ENCODE results near the gene MAEA. TPM values are rescaled to one million over a fixed set of nuclear protein-coding genes. Genes with fewer than 3 reads are reported as not detected.
"Not testable (repeated sequence)": the region's sequence is repeated elsewhere in the genome, so short reads cannot be mapped to it uniquely, and the experiment has no call there.

Gene MAEA
- total and polyA plus RNA-seq, 8 donors = 28.6 to 74.7 (median 32.7) TPM

- intact Hi-C loops (cut with DNase I) = no loop called here
These were observed 1.4 kb downstream of the MAEA start for GRCh38 chr4:1291091-1291490.

GRCh38 chr4:1291996-1292702 is 2.5 kb downstream of the MAEA start:
- intact Hi-C loops (cut with DNase I) = no loop called here
- Histone ChIP-seq H3K9me3 (no peaks in the 10 kb centered on the region), H3K27me3 (no peaks in the 10 kb centered on the region), H3K4me1 (peaks cover 17 to 40% (median 28%) of the 10 kb centered on the region in 3 donors), H3K4me3 (no peak overlapping the region), H3K36me3 (peaks cover 0 to 2% (median 0%) of the 10 kb centered on the region in 3 donors), H3K27ac (no peak overlapping the region)
- ATAC-seq = no peak
- no peak for DNase-seq
- WGBS, 2 donors = 39 to 46% methylated on average over 11 of the region's 11 CpGs
- TF ChIP-seq CTCF (IDR thresholded peaks at IDR 0.05) = no peak
- FAIRE-seq = no peak

More at GRCh38 chr4:1291091-1291490, 1.4 kb downstream of the MAEA start:
- 22 to 31% methylated on average over 9 of the region's 9 CpGs for WGBS, 2 donors
- H3K36me3 ChIP-seq = no peaks in the 10 kb centered on the region
- no peaks in the 10 kb centered on the region for H3K27me3 ChIP-seq
- no peaks in the 10 kb centered on the region for H3K9me3 ChIP-seq
- no peak for FAIRE-seq
- no peak for DNase-seq
- peaks cover 17 to 40% (median 28%) of the 10 kb centered on the region in 3 donors for H3K4me1 ChIP-seq
- peak overlapping the region; percentile 80 to 89 (median 82) for H3K27ac ChIP-seq
- peak overlapping the region in 3 of 4 donors; percentile 84 to 98 (median 91) for H3K4me3 ChIP-seq
- no peak for TF ChIP-seq CTCF (IDR thresholded peaks at IDR 0.05)
- ATAC-seq = no peak

- H3K4me1 ChIP-seq = peaks cover 17 to 40% (median 28%) of the 10 kb centered on the region in 3 donors
- H3K4me3 ChIP-seq; H3K27me3 ChIP-seq; DNase-seq; FAIRE-seq; H3K27ac ChIP-seq; intact Hi-C loops (cut with DNase I); H3K36me3 ChIP-seq; ATAC-seq; H3K9me3 ChIP-seq: not testable (repeated sequence)
- WGBS, 2 donors = 88 to 96% methylated on average over 8 of the region's 8 CpGs
These were observed 3.0 kb downstream of the MAEA start for GRCh38 chr4:1292703-1293011.

GRCh38 chr4:1293531-1293941 is 3.8 kb downstream of the MAEA start:
- no peak for TF ChIP-seq CTCF (IDR thresholded peaks at IDR 0.05)
- Histone ChIP-seq H3K4me3 (no peak overlapping the region), H3K27me3 (no peaks in the 10 kb centered on the region), H3K27ac (no peak overlapping the region), H3K36me3 (peaks cover 0 to 7% (median 0%) of the 10 kb centered on the region in 3 donors), H3K9me3 (no peaks in the 10 kb centered on the region), H3K4me1 (peaks cover 17 to 40% (median 28%) of the 10 kb centered on the region in 3 donors)
- WGBS, 2 donors = 72 to 91% methylated on average over 4 of the region's 4 CpGs
- intact Hi-C loops (cut with DNase I) = no loop called here
- DNase-seq = no peak
- no peak for FAIRE-seq
- no peak for ATAC-seq

- DNase-seq (peak in 5 of 6 donors; percentile 39 to 73 (median 62)), ATAC-seq (peak in 3 of 4 donors; percentile 15 to 25 (median 25)), FAIRE-seq (no peak)
- Histone ChIP-seq H3K4me1 (peaks cover 17 to 37% (median 28%) of the 10 kb centered on the region in 3 donors), H3K36me3 (peaks cover 0 to 7% (median 0%) of the 10 kb centered on the region in 3 donors), H3K4me3 (no peak overlapping the region), H3K9me3 (no peaks in the 10 kb centered on the region), H3K27ac (peak overlapping the region in 1 of 4 donors; percentile 17), H3K27me3 (no peaks in the 10 kb centered on the region)
- intact Hi-C loops (cut with DNase I) = no loop called here
- 31 to 48% methylated on average over 15 of the region's 15 CpGs for WGBS, 2 donors
- TF ChIP-seq CTCF (IDR thresholded peaks at IDR 0.05) = no peak
These were observed 4.3 kb downstream of the MAEA start for GRCh38 chr4:1293991-1294390.

Measured in pancreas (tissue), 10 donors.